CD4-positive, alpha-beta T cell (primary cell): Measurements from ENCODE around the gene ZDHHC5. TPM values are rescaled to one million over a fixed set of nuclear protein-coding genes. Genes with fewer than 3 reads are reported as not detected.

ENCODE experiments used
- ATAC-seq: fragments of 200-7000 bp; cut with Tn5 transposase; one replicate; pipeline ENCODE4 v1.10.0; 2022; ENCODE audit warnings: mild to moderate bottlenecking; ENCODE audit not compliant: poor library complexity
- CTCF ChIA-PET: fragments of 350-600 bp; sonication (Branson Sonifier 250); formaldehyde crosslinking; loops from one replicate; lab custom pipeline; 2021; ENCODE audit warnings: antibody characterized with exemption, inconsistent platforms; lab: Charles Lee
- POLR2A ChIA-PET: fragments of 350-600 bp; sonication (Branson Sonifier 250); formaldehyde crosslinking; loops from one replicate; lab custom pipeline; 2021; ENCODE audit warnings: antibody characterized with exemption, inconsistent platforms; lab: Charles Lee
- DNase-seq, 14 experiments: peaks; one replicate each; pipeline ENCODE4 v3.0.0-alpha.2; 2013 to 2020; ENCODE audit warnings: mixed read lengths in 2 of 14
- H3K27ac ChIP-seq, 2 donors: one replicate each; pipeline versions ENCODE4 v1.5.1 to v1.7.0; 2013; ENCODE audit warnings: low read length in 2 of 2, low read depth in 1 of 2, mild to moderate bottlenecking in 1 of 2
- H3K27me3 ChIP-seq, 2 experiments: 1 replicate in 1 of 2; 2 replicates in 1 of 2; pipeline versions ENCODE4 v1.6.1 to v1.7.0; 2013; ENCODE audit warnings: low read length in 2 of 2, control low read depth in 1 of 2, mild to moderate bottlenecking in 1 of 2, moderate library complexity in 1 of 2; ENCODE audit not compliant: insufficient read depth in 2 of 2, control insufficient read depth in 1 of 2
- H3K36me3 ChIP-seq: one replicate; pipeline ENCODE4 v1.6.1; 2013; ENCODE audit warnings: low read length, control low read depth; ENCODE audit not compliant: insufficient read depth
- H3K4me1 ChIP-seq: one replicate; pipeline ENCODE4 v1.6.1; 2013; ENCODE audit warnings: low read length, control low read depth; ENCODE audit not compliant: insufficient read depth
- H3K4me3 ChIP-seq: one replicate; pipeline ENCODE4 v1.5.1; 2013; ENCODE audit warnings: mild to moderate bottlenecking, low read length, moderate library complexity
- H3K9me3 ChIP-seq, 2 experiments: 1 replicate in 1 of 2; 2 replicates in 1 of 2; pipeline versions ENCODE4 v1.6.1 to v1.7.0; 2013; ENCODE audit warnings: low read length in 2 of 2, mild to moderate bottlenecking in 2 of 2, control low read depth in 1 of 2, moderate library complexity in 1 of 2; ENCODE audit not compliant: control insufficient read depth in 1 of 2, insufficient read depth in 1 of 2
- H3K27ac Mint-ChIP-seq: one replicate; pipeline ENCODE4 v1.8.0; 2020; ENCODE audit warnings: mixed read lengths
- H3K27me3 Mint-ChIP-seq: one replicate; pipeline ENCODE4 v1.8.0; 2021; ENCODE audit warnings: mixed read lengths
- H3K36me3 Mint-ChIP-seq: one replicate; pipeline ENCODE4 v1.8.0; 2021; ENCODE audit warnings: low read depth, mixed read lengths
- H3K4me1 Mint-ChIP-seq: one replicate; pipeline ENCODE4 v1.8.0; 2021; ENCODE audit warnings: low read depth, mixed read lengths
- H3K4me3 Mint-ChIP-seq: one replicate; pipeline ENCODE4 v1.8.0; 2020; ENCODE audit warnings: mild to moderate bottlenecking, mixed read lengths
- H3K9me3 Mint-ChIP-seq: one replicate; pipeline ENCODE4 v1.8.0; 2020; ENCODE audit warnings: mixed read lengths
- CTCF ChIP-seq: fragments of 200-600 bp; IDR thresholded peaks from one replicate; pipeline ENCODE4 v1.8.0; 2022; ENCODE audit warnings: antibody characterized with exemption, mild to moderate bottlenecking
- intact Hi-C, 2 experiments: fragments of 100-400 bp; cut with DNase I in 1 of 2; cut with micrococcal nuclease in 1 of 2; formaldehyde crosslinking; loops; one replicate each; pipeline versions ENCODE4 v1.15.1 to v1.9.0; 2023 to 2025; cut with DNase I, micrococcal nuclease
- total RNA-seq, 174 experiments: library from RNA in 2 of 174; stranded (reverse) in 2 of 174; gene quantifications; one replicate each; pipeline ENCODE4 v1.2.3 and lab custom pipeline; 2021 to 2026

ZDHHC5 gene
- total RNA-seq, 2 experiments from 2014 or later: 59.7 to 61.1 TPM

- no peaks in the 10 kb centered on the region for H3K36me3 Mint-ChIP-seq
- H3K9me3 ChIP-seq: no peaks in the 10 kb centered on the region
- H3K4me1 Mint-ChIP-seq: peaks cover 28% of the 10 kb centered on the region
- H3K4me3 Mint-ChIP-seq: peak overlapping the region; percentile 64
- no peak overlapping the region for H3K4me3 ChIP-seq
- TF ChIP-seq CTCF: peak; percentile 45
- H3K4me1 ChIP-seq: peaks cover 32% of the 10 kb centered on the region
- ChIA-PET CTCF (interaction anchor here (0.8 to 4.7 kb wide), 8 partner anchors 27 to 296 kb away, joined by 3 to 47 read pairs (median 5); partner anchors contain the start of genes UBE2L6 and ZDHHC5), POLR2A (interaction anchor here (0.5 to 4.0 kb wide), 5 partner anchors 73 to 184 kb away, joined by 3 to 34 read pairs (median 3); partner anchors contain the start of genes SELENOH and UBE2L6)
- intact Hi-C loops: loop anchor here (1.0 to 2.0 kb wide), 3 partner anchors 73 to 296 kb away; no protein-coding TSS in a partner anchor
- H3K27ac Mint-ChIP-seq: no peak overlapping the region
- ATAC-seq (peak; percentile 42), DNase-seq (peak in 4 of 14 experiments; percentile 38 to 71 (median 58))
- H3K27me3 ChIP-seq: peaks cover 22 to 38% of the 10 kb centered on the region in 2 experiments
- peaks cover 53% of the 10 kb centered on the region for H3K27me3 Mint-ChIP-seq
- H3K27ac ChIP-seq: no peak overlapping the region
- no peaks in the 10 kb centered on the region for H3K36me3 ChIP-seq
- H3K9me3 Mint-ChIP-seq: no peaks in the 10 kb centered on the region
Measured at GRCh38 chr11:57641011-57641807, 26.7 kb upstream of the ZDHHC5 start.

GRCh38 chr11:57643802-57644201, 24.1 kb upstream of the ZDHHC5 start:
- Histone ChIP-seq H3K27me3 (peaks cover 42 to 45% of the 10 kb centered on the region in 2 experiments), H3K36me3 (no peaks in the 10 kb centered on the region), H3K4me1 (peaks cover 43% of the 10 kb centered on the region), H3K9me3 (peaks cover 0 to 12% of the 10 kb centered on the region in 2 experiments), H3K27ac (no peak overlapping the region), H3K4me3 (no peak overlapping the region)
- no peak for TF ChIP-seq CTCF
- Mint-ChIP-seq H3K9me3 (no peaks in the 10 kb centered on the region), H3K4me3 (no peak overlapping the region), H3K4me1 (peaks cover 42% of the 10 kb centered on the region), H3K36me3 (no peaks in the 10 kb centered on the region), H3K27ac (no peak overlapping the region), H3K27me3 (peaks cover 56% of the 10 kb centered on the region)
- ATAC-seq (no peak), DNase-seq (no peak)
- ChIA-PET POLR2A (interaction anchor here (1.4 to 2.1 kb wide), 2 partner anchors 13 to 76 kb away, joined by 3 to 13 read pairs; partner anchors contain the start of gene UBE2L6), CTCF (interaction anchor here (0.8 to 2.4 kb wide), 6 partner anchors 32 to 298 kb away, joined by 3 to 33 read pairs (median 4); partner anchors contain the start of gene UBE2L6)
- intact Hi-C loops: loop anchor here (2.0 kb wide), 2 partner anchors 151 to 185 kb away; no protein-coding TSS in a partner anchor

- peaks cover 64% of the 10 kb centered on the region for H3K27me3 Mint-ChIP-seq
- no peak overlapping the region for H3K27ac ChIP-seq
- no peak overlapping the region for H3K27ac Mint-ChIP-seq
- no peaks in the 10 kb centered on the region for H3K36me3 Mint-ChIP-seq
- DNase-seq (peak; percentile 73 to 90 (median 86)), ATAC-seq (peak; percentile 68)
- H3K4me1 Mint-ChIP-seq: peaks cover 50% of the 10 kb centered on the region
- H3K36me3 ChIP-seq: no peaks in the 10 kb centered on the region
- peaks cover 48 to 50% of the 10 kb centered on the region in 2 experiments for H3K27me3 ChIP-seq
- H3K4me1 ChIP-seq: peaks cover 42% of the 10 kb centered on the region
- POLR2A ChIA-PET: interaction anchor here (1.0 to 2.1 kb wide), 4 partner anchors 12 to 118 kb away, joined by 3 to 13 read pairs (median 3); partner anchors contain the start of gene UBE2L6
- peaks cover 0 to 13% of the 10 kb centered on the region in 2 experiments for H3K9me3 ChIP-seq
- intact Hi-C loops: loop anchor here (2.0 kb wide), 2 partner anchors 152 to 186 kb away; no protein-coding TSS in a partner anchor
- no peak overlapping the region for H3K4me3 Mint-ChIP-seq
- no peaks in the 10 kb centered on the region for H3K9me3 Mint-ChIP-seq
- peak; percentile 71 for TF ChIP-seq CTCF
- H3K4me3 ChIP-seq: no peak overlapping the region
- CTCF ChIA-PET: interaction anchor here (0.6 to 2.4 kb wide), 20 partner anchors 8 to 871 kb away, joined by 3 to 33 read pairs (median 4); partner anchors contain the start of genes SELENOH, TNKS1BP1 and UBE2L6
Measured at GRCh38 chr11:57644748-57645688, 22.9 kb upstream of the ZDHHC5 start.
